ENCODE data around the gene MTMR12.

DNA sequence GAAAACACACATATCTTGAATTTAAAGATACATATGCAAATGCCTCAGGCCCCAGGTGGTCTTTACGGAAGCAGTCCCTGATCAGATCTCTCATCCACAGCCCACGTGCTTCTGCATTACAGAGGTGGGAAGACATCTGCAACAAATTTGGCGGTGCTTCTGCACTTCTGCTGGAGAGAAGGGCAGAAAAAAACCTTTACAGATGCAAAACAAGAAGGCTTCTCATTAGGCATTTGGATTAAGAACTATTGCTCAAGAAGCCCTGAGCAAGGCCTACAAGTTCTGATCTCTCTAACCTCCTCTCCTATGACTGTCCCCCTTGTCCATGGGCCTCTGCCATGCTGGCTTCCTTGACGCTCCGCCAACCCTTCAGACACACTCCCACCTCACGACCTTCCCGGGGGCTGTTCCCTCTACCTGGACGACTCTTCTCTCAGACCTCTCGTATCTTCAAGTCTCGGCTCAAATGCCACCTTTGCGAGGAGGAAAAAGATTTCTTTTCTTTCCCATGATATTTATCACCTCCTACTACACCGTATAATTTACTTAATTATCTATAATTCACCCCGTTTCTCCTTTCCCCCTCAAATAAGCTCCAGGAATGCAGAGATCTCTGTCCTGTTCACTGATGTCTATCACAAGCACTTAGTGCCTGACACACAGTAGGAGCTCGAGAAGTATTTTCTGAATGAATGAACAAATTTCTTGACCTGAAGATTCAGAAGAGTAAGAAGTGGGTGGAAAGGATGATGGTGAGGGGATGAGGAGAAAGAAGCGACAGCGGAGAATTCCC lies 1.1 kb downstream of the MTMR12 start:
- TF ChIP-seq JUN (IDR thresholded peaks at IDR 0.05; ENCODE audit: borderline replicate concordance, insufficient read depth, insufficient read length, low read depth): no peak
- TF ChIP-seq, protein P1, sequence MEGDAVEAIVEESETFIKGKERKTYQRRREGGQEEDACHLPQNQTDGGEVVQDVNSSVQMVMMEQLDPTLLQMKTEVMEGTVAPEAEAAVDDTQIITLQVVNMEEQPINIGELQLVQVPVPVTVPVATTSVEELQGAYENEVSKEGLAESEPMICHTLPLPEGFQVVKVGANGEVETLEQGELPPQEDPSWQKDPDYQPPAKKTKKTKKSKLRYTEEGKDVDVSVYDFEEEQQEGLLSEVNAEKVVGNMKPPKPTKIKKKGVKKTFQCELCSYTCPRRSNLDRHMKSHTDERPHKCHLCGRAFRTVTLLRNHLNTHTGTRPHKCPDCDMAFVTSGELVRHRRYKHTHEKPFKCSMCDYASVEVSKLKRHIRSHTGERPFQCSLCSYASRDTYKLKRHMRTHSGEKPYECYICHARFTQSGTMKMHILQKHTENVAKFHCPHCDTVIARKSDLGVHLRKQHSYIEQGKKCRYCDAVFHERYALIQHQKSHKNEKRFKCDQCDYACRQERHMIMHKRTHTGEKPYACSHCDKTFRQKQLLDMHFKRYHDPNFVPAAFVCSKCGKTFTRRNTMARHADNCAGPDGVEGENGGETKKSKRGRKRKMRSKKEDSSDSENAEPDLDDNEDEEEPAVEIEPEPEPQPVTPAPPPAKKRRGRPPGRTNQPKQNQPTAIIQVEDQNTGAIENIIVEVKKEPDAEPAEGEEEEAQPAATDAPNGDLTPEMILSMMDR (IDR thresholded peaks at IDR 0.05; ENCODE audit: extremely low read depth in 1 of 2, insufficient read depth in 1 of 2, low read depth in 1 of 2, low read length in 2 of 2): no peak
- no peak for TF ChIP-seq EZH2 (IDR thresholded peaks at IDR 0.05; ENCODE audit: borderline replicate concordance, low read depth, low read length, severe bottlenecking)
- no peak for TF ChIP-seq GATA2 (IDR thresholded peaks at IDR 0.05; ENCODE audit: insufficient read depth, insufficient read length, low read depth, low read length)
- TF ChIP-seq POLR2A (IDR thresholded peaks at IDR 0.05; ENCODE audit: low read depth, low read length): no peak
- no peak for TF ChIP-seq POLR2AphosphoS5 (IDR thresholded peaks at IDR 0.05; ENCODE audit: insufficient read depth, low read depth, low read length)
- TF ChIP-seq FOS (IDR thresholded peaks at IDR 0.05; ENCODE audit: borderline replicate concordance, insufficient read depth, low read length): no peak
